HG03103 (cell line): ENCODE results near the gene SLC24A5.

Experiments used
- ATAC-seq: cut with Tn5 transposase; IDR thresholded peaks from one replicate; pipeline ENCODE4 v1.9.1; 2021; ENCODE audit warnings: low read depth; ENCODE audit not compliant: unreplicated experiment

SLC24A5 gene

GRCh38 chr15:48109856-48110531 is 10.8 kb upstream of the SLC24A5 start:
- no peak for ATAC-seq

GRCh38 chr15:48112242-48112641 is 8.5 kb upstream of the SLC24A5 start:
- ATAC-seq, result no peak

GRCh38 chr15:48119277-48119676 is 1.5 kb upstream of the SLC24A5 start:
- no peak for ATAC-seq

GRCh38 chr15:48121849-48122248 is 1.1 kb downstream of the SLC24A5 start:
- ATAC-seq, result no peak

- no peak for ATAC-seq
Measured at GRCh38 chr15:48126667-48127355, 6.0 kb downstream of the SLC24A5 start.

- no peak for ATAC-seq
Measured at GRCh38 chr15:48131324-48131723, 10.5 kb downstream of the SLC24A5 start.

GRCh38 chr15:48132874-48133273 is 12.1 kb downstream of the SLC24A5 start:
- ATAC-seq, result no peak

- ATAC-seq, result no peak
Measured at GRCh38 chr15:48143856-48144255, 23.1 kb downstream of the SLC24A5 start.

- ATAC-seq, result peak; percentile 59
Measured at GRCh38 chr15:48144889-48145288, 24.1 kb downstream of the SLC24A5 start.

- no peak for ATAC-seq
Measured at GRCh38 chr15:48145923-48146322, 25.1 kb downstream of the SLC24A5 start.

- ATAC-seq, result no peak
Measured at GRCh38 chr15:48147358-48147757, 26.6 kb downstream of the SLC24A5 start.

GRCh38 chr15:48149858-48150257 is 29.1 kb downstream of the SLC24A5 start:
- ATAC-seq, result no peak

- no peak for ATAC-seq
Measured at GRCh38 chr15:48153526-48153925, 32.7 kb downstream of the SLC24A5 start.

GRCh38 chr15:48168616-48169015 is 47.8 kb downstream of the SLC24A5 start:
- no peak for ATAC-seq

- no peak for ATAC-seq
Measured at GRCh38 chr15:48170981-48171380, 50.2 kb downstream of the SLC24A5 start.

GRCh38 chr15:48175126-48175525 is 54.3 kb downstream of the SLC24A5 start:
- no peak for ATAC-seq

- ATAC-seq, result no peak
Measured at GRCh38 chr15:48176112-48176511, 55.3 kb downstream of the SLC24A5 start.

- no peak for ATAC-seq
Measured at GRCh38 chr15:48176957-48177356, 56.2 kb downstream of the SLC24A5 start.

- peak; percentile 53 for ATAC-seq
Measured at GRCh38 chr15:48177383-48177765, 56.6 kb downstream of the SLC24A5 start.

- peak; percentile 68 for ATAC-seq
Measured at GRCh38 chr15:48177766-48178647, 57.2 kb downstream of the SLC24A5 start, which contains the start of gene MYEF2. Gene MYEF2 (minus strand): TSS chr15:48178295. CDS start chr15:48178237, 58 bp downstream.

- ATAC-seq, result no peak
Measured at GRCh38 chr15:48178648-48178931, 57.8 kb downstream of the SLC24A5 start.
